OCI-LY7 (cell line): ENCODE results near the gene METTL14.

ENCODE experiments used
- EZH2phosphoT487 ChIP-seq: fragments of 200-600 bp; sonication (generic); IDR thresholded peaks from 2 replicates; pipeline ENCODE4 v1.6.1; 2018; ENCODE audit warnings: low read depth, borderline replicate concordance, mild to moderate bottlenecking, mixed run types, antibody characterized with exemption, low read length, moderate library complexity, mixed read lengths
- TF ChIP-seq, protein P1 (sequence below): fragments of 200-600 bp; sonication (generic); conservative IDR thresholded peaks from 2 replicates; pipeline ENCODE4 v1.5.1; 2014; ENCODE audit warnings: mild to moderate bottlenecking, antibody characterized with exemption, low read length, moderate library complexity, mixed read lengths

- TF ChIP-seq, protein P1, sequence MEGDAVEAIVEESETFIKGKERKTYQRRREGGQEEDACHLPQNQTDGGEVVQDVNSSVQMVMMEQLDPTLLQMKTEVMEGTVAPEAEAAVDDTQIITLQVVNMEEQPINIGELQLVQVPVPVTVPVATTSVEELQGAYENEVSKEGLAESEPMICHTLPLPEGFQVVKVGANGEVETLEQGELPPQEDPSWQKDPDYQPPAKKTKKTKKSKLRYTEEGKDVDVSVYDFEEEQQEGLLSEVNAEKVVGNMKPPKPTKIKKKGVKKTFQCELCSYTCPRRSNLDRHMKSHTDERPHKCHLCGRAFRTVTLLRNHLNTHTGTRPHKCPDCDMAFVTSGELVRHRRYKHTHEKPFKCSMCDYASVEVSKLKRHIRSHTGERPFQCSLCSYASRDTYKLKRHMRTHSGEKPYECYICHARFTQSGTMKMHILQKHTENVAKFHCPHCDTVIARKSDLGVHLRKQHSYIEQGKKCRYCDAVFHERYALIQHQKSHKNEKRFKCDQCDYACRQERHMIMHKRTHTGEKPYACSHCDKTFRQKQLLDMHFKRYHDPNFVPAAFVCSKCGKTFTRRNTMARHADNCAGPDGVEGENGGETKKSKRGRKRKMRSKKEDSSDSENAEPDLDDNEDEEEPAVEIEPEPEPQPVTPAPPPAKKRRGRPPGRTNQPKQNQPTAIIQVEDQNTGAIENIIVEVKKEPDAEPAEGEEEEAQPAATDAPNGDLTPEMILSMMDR: no peak
- no peak for TF ChIP-seq EZH2phosphoT487
Observed at GRCh38 chr4:118745357-118745756, 60.2 kb downstream of the METTL14 start.
